ENCODE measurements around the gene PLEKHG4B. TPM values are rescaled to one million over a fixed set of nuclear protein-coding genes. Genes with fewer than 3 reads are reported as not detected.

PLEKHG4B gene
- total RNA-seq, 1 experiment from 2014 or later = 44.3 TPM

GRCh38 chr5:188488-189481 lies 96.8 kb downstream of the PLEKHG4B start:
- H4K91ac ChIP-seq (ENCODE audit: insufficient read length, low read depth, low read length) = no peak overlapping the region
- H3K23me2 ChIP-seq (ENCODE audit: insufficient read length, low read depth, low read length, poor library complexity, severe bottlenecking) = no peaks in the 10 kb centered on the region
- H4K20me1 ChIP-seq (ENCODE audit: control insufficient read depth, insufficient read depth, insufficient read length) = no peaks in the 10 kb centered on the region
- H3K79me1 ChIP-seq (ENCODE audit: insufficient read depth, low read depth, low read length, poor library complexity, severe bottlenecking) = no peaks in the 10 kb centered on the region
- H3T11ph ChIP-seq (ENCODE audit: low read length) = no peak overlapping the region
- H3K4me1 ChIP-seq (ENCODE audit: insufficient read depth, low read length) = 0 out of 2 replicates have a peak, but pooled peaks cover 3% of the 10 kb centered on the region
- WGBS (ENCODE audit: extremely low coverage, insufficient read length, low lambda C conversion rate) = no CpG with 5 or more reads among the region's 37 CpGs
- peak overlapping the region; percentile 4 for H3K4me2 ChIP-seq (ENCODE audit: insufficient read depth, insufficient read length, low read length)
- no peak overlapping the region for H3K56ac ChIP-seq (ENCODE audit: insufficient read length, low read depth, low read length)
- no peaks in the 10 kb centered on the region for H3K9me3 ChIP-seq (ENCODE audit: control insufficient read depth, low read depth, low read length)
- DNase-seq = peak; percentile 92
- H2BK15ac ChIP-seq (ENCODE audit: low read depth, low read length) = no peak overlapping the region
- H3K18ac ChIP-seq (ENCODE audit: insufficient read length, low read depth, low read length) = no peak overlapping the region
- no peak overlapping the region for H3K14ac ChIP-seq (ENCODE audit: insufficient read depth, low read length)
- no peak overlapping the region for H2BK120ac ChIP-seq (ENCODE audit: low read depth, low read length, poor library complexity, severe bottlenecking)
- H2BK12ac ChIP-seq (ENCODE audit: insufficient read length, low read depth, low read length) = no peak overlapping the region
- no peak overlapping the region for H2BK20ac ChIP-seq (ENCODE audit: low read depth, low read length, poor library complexity, severe bottlenecking)
- peaks cover 6% of the 10 kb centered on the region for H3K27me3 Mint-ChIP-seq (ENCODE audit: low read depth)
- H3K23ac ChIP-seq (ENCODE audit: insufficient read length, low read depth, low read length) = no peak overlapping the region
- H2AFZ ChIP-seq (ENCODE audit: low read length) = no peak overlapping the region
- H3K27me3 ChIP-seq (ENCODE audit: insufficient read depth, low read length) = no peaks in the 10 kb centered on the region
- peak overlapping the region in 1 of 2 experiments; percentile 23; a peak in 1 of 5 replicates for H3K4me3 Mint-ChIP-seq
- peaks cover 9 to 13% of the 10 kb centered on the region in 2 experiments for H3K4me1 Mint-ChIP-seq
- H3K36me3 Mint-ChIP-seq (ENCODE audit: insufficient read depth in 1 of 3, low read depth in 3 of 3) = peaks cover 0 to 11% (median 6%) of the 10 kb centered on the region in 3 experiments; a peak in 4 of 7 replicates
- H3K9me3 Mint-ChIP-seq = no peaks in the 10 kb centered on the region
- H2AK5ac ChIP-seq (ENCODE audit: insufficient read length, low read length) = no peak overlapping the region
- peak; percentile 92 for TF ChIP-seq CTCF (conservative IDR thresholded peaks at IDR 0.05)
- H3K27ac Mint-ChIP-seq = no peak overlapping the region
- no peak overlapping the region for H3K9ac ChIP-seq (ENCODE audit: extremely low read depth, insufficient read length, low read length)
- H2BK5ac ChIP-seq (ENCODE audit: insufficient read length, low read length) = no peak overlapping the region
- no peak overlapping the region for H4K5ac ChIP-seq (ENCODE audit: insufficient read length, low read depth, low read length)
- H3K4ac ChIP-seq (ENCODE audit: low read depth, low read length) = no peak overlapping the region
- H3K79me2 ChIP-seq (ENCODE audit: insufficient read depth, low read length) = no peaks in the 10 kb centered on the region
- H4K8ac ChIP-seq (replicated peaks; ENCODE audit: insufficient read length, low read depth, low read length) = no peak overlapping the region
- H3K27ac ChIP-seq (ENCODE audit: insufficient read length, low read depth, low read length) = no peak overlapping the region

Measured in H9 (cell line).